Activated CD8-positive, alpha-beta memory T cell treated with anti-CD3 and anti-CD28 coated beads for 4 hours (primary cell): ENCODE data around the gene RALGPS1.

Source experiments
- DNase-seq, 2 donors: peaks; one replicate each; pipeline ENCODE4 v3.0.0-alpha.2; 2020; ENCODE audit warnings: low read depth in 2 of 2

RALGPS1 gene

DNA sequence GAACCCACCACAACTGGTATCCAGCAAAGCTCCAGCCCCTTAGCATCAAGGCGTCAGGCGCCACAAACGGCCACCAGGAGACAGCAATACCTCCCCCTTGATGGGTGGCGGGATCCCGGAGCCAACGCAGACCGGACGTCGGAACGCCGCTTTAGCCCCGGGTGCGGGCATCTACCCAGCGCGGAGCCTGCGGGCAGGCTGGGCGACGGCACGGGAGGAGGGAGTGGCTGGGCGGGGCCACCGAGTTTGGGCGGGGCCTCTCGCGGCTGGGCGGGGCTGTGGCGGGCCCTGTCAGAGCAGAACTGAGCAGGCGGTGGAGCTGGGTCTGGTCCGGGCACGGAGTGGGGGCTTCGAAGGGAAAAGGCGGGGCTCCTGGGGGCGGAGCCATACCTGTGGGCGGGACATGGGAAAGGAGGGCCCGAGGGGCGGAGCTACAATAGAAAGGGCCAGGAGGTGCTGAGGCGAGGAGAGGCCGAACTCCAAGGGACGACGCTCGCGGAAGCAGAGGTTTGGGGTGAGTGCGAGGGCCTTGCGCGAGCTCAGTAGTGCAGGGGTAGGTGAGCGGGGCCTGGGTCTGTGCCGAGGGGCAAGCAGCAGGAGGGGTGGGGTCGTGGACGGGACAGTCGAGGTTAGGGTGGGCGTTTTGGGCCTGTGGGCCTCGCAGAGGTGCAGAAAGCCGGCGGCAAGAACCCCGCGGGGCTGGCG, 309.7 kb downstream of the RALGPS1 start:
- DNase-seq = peak; percentile 71 to 73

DNA sequence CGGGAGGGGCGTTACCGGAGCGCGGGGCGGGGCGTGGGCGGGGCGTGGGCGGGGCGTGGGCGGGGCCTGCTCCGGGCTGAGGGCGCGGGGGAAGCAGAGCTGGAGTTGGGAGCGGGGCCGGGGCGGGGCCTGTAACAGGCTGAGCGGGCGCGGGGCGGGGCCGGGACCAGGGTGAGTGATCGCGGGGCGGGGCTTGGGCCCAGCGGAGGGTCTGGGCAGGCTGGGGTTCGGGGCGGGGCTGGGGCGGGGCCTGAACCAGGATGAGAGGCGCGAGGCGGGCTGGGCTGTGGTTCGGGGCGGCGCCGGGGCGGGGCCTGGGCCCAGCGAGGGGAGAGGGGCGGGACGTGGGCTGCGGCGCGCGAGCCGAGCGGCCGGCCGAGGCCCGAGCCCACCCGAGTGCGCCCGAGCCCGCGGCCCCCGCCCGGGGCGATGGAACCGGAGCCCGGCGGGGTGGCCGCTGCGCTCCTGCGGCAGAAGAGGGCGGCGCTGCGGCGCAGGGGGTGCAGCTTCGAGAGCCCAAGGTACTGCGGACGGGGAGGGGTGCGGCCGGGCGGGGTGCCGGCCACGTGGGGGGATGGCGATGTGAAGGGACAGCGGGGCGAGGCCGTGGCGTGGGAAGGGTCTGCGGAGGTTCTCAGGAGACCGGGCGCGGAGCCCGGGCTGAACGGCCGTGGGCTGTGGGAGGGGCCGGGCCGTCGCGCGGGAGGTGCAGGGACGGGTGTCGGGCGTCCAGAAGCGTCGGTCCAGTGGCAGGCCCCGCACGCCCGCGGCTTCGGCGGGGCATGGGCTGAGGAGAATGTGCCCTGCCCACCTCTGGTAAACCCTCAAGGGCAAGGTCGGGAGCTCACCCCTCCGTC, 310.5 kb downstream of the RALGPS1 start:
- peak; percentile 84 to 90 for DNase-seq

DNA sequence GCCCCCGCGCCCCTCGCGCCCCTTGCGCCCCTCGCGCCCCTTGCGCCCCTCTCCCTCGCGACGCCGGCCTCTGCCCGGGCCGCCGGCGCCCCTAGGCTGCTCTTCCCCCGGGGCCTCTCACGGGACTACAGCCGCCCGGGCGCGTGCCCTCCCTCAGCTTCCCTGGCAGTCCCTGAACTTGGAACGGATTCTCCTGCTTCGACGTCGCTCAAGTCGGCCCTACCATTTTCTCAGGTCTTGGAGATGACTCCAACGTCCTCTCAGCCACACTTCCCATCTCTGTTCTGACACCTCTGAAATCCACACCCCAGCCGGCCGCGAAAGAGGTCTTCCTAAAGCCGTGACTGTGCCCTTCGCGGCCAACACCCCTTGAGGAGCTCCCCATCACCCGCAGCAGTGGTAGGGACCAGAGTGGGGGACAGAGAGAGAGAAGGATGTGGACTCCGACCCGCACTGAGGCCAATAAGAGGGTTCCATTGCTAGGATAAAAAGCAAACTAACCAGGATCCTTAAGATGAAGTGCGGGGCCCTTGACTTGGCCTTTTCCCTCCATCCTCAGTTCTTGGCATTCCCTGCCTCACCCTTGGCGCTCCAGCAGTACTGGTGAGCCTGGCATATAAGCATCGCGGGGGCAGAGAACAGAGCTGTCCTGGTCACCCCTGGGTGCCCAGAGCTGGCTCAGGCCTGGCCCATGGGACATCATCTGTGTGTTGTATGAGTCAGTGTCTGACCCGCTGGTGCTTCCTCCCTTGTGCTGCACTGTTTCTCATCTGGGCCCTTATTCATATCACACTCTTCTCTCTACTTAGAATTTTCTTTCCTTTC, 311.4 kb downstream of the RALGPS1 start:
- DNase-seq = no peak

DNA sequence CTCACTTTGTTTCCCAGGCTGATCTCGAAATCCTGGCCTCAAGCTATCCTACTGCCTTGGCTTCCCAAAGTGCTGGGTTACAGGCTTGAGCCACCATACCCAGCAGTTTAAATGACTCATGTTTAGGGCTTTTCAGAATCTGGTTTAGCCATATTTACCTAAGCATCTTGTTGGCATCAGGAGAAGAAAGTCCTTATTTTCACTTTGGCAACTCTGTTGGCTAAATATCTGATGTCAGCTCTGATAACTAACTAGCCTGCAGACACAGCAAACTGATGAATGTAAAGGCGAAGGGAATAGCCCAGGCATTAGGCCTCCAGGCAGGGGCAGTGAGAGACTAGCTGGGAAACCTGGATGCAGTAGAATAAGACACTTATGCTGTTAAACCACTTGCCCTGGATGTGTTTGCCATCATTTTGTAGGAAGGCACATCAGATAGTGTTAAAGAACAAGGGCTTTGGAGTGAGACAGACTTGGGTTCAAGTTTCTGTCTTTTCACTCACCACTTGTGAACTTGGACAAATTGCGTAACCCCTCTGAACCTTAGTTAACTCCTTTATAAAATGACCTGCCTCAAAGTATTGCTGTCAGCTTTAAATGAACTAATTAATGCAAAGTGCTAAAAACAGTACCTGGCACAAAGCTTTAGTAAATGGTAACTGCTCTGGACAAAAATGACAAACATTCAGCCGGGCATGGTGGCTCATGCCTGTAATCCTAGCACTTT, 315.3 kb downstream of the RALGPS1 start:
- DNase-seq = no peak

- DNase-seq = no peak
Measured at GRCh38 chr9:127231666-127232065, 317.1 kb downstream of the RALGPS1 start.

GRCh38 chr9:127232833-127233549, 318.4 kb downstream of the RALGPS1 start:
- no peak for DNase-seq

DNA sequence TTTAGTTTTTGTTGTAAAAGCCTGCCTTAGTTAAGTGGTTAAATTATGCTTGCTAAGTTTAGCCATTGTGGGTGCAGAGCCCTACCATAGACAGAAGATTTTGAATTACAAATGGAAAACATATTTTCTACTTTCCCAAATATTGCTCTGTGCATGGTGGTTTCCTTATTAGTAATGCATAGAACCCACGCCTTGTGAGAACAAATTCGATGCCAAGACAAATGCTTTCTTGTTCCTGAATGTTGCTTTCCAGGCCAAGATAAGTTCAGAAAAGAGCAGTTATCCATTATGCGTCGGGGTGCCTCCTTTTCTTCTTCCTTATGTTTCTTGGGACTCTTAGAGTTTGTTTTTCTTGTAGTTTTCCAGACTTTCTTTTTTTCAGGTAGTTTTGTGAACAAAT, 319.0 kb downstream of the RALGPS1 start:
- no peak for DNase-seq

DNA sequence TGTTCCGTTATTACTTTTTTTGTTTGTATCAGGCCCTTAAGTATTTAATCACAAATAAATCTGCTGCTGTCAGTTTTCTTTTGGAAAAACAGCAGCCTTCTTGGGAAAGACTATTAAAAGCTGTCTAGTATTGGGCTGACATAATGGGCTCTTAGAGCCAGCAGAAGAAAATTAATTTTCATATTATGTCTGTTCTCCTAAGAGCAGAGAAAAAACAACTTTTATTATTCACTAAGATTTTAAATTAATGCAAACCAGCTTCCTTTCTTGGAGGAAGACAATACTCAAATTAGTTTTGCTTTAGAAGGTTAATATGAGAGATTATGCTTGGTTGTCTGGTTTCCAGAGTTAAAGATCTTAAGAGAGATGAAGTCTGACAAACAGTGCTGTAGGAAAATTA, 319.4 kb downstream of the RALGPS1 start:
- no peak for DNase-seq

DNA sequence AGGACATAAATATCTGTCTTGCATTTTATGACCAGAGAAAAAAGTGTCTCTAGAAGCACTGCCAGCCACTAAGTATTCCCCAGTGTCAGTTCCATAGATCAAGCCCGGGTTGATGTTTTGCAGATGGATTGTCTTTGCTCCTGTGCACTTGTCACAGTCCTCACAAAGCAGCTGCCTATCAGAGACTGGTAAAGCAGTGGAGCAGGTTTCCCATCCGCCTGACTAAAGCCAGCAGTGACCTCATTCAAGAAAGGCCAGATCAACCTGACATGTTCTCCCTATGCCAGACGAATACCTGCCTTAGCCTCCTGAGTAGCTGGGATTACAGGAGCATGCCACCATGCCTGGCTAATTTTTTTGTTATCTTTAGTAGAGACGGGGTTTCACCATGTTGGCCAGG, 323.2 kb downstream of the RALGPS1 start:
- DNase-seq = no peak

- DNase-seq = no peak
Measured at GRCh38 chr9:127241354-127241753, 326.8 kb downstream of the RALGPS1 start.

GRCh38 chr9:127244609-127245601, 330.3 kb downstream of the RALGPS1 start:
- DNase-seq = peak; percentile 88 to 89

- DNase-seq = no peak
Measured at GRCh38 chr9:127245637-127246164, 331.1 kb downstream of the RALGPS1 start.

DNA sequence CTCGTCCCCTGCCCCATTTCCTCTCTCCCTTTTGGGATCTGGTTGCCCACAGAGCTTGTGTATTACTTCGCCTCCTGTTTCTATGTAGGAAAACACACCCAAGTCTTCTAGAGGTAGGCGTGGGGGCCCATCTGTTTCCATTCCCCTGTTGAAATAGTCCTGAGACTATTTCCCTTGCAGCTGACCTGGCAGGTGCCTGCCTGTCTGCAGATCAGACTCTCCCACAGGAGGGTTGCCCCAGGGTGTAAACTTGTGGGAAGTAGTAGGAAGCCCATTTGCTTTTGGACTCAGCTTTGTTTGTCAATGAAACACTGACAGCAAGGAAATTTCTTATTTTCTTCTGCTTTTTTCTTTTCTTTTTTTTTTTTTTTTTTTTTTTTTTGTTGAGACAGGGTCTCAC, 333.7 kb downstream of the RALGPS1 start:
- DNase-seq = no peak

- no peak for DNase-seq
Measured at GRCh38 chr9:127249877-127250276, 335.3 kb downstream of the RALGPS1 start.

DNA sequence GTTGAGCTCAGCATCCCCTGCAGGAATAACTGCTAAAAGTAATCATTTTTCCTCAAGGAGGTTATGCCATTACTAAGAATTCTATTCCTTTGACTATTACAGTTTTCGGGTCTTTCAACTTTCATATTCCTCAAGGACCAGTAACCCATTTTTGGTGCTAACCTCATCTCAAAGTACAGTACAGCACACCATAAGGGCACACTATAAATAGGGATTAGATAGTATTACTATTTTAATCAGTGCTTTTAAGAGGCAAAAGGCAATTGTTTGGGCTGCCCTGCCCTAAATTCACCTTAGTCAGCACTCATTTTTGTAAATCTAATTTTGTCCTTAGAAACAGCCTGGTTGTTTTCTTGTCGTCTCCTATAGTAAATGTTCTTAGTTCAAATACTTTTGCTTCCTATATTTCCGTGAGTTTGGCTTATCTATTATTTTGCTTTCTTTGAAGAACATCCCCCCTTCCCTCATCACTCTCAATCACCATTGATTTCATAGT, 336.4 kb downstream of the RALGPS1 start:
- DNase-seq = no peak

GRCh38 chr9:127252410-127253318, 338.1 kb downstream of the RALGPS1 start:
- no peak for DNase-seq

- no peak for DNase-seq
Measured at GRCh38 chr9:127253446-127253845, 338.9 kb downstream of the RALGPS1 start.

- no peak for DNase-seq
Measured at GRCh38 chr9:127255692-127256091, 341.1 kb downstream of the RALGPS1 start.
